G401 (cell line): Measurements from ENCODE around the gene NT5DC2. TPM values are rescaled to one million over a fixed set of nuclear protein-coding genes. Genes with fewer than 3 reads are reported as not detected.
A peak's percentile ranks its signal among the peaks of the same experiment; 100 is the strongest.
"Not testable (repeated sequence)": the region's sequence is repeated elsewhere in the genome, so short reads cannot be mapped to it uniquely, and the experiment has no call there.

Experiments
- DNase-seq: peaks from one replicate; pipeline ENCODE4 v3.0.0-alpha.2; 2015; ENCODE audit warnings: low spot score
- in situ Hi-C: cut with HindIII; loops from 2 replicates; pipeline ENCODE4 v1.10.0; 2016; ENCODE audit warnings: low sequenced_read_pairs, mixed read lengths
- total RNA-seq: library from RNA; depleted of rRNA; stranded (reverse); fragments of >200 nt; shearing (Covaris generic); gene quantifications from 2 replicates; pipeline ENCODE4 v1.2.3, GENCODE V29; 2014

Gene NT5DC2
- total RNA-seq, 1 experiment from 2014 or later = 53.2 TPM

DNA sequence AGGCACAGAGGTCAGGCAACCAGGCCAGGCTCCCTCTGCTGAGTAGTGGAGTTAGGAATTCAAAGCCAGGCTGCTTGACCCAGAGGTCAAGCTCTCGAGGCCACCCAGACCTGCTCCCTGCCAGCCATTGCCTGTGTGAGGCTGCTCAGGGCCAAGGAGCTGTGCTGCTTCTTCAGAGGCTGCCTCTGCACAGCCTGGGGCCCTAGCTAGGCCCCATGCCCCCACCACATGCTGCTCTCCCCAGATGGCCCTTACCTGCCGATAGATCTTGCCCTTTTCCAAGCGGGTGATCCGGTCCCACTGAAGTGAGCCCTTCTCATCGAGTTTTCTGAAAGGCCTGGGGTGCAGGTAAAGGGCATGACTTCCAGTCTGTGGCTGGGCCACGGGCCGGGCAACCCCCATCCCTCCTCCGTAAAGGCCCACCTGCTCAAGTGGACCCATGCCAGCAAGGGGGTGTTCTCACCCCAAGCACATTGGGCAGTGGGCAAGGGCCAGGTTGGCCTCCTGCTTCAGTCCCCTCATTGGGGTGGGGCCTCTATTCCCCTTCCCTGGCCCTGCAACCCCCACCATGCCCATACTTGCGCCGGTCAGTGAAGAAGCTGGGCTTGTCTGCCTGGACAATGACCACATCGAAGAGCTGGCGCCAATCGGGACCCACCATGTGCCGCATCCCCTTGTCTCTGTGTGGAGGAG lies 6.5 kb downstream of the NT5DC2 start:
- in situ Hi-C loops = no loop called here
- DNase-seq = no peak

DNA sequence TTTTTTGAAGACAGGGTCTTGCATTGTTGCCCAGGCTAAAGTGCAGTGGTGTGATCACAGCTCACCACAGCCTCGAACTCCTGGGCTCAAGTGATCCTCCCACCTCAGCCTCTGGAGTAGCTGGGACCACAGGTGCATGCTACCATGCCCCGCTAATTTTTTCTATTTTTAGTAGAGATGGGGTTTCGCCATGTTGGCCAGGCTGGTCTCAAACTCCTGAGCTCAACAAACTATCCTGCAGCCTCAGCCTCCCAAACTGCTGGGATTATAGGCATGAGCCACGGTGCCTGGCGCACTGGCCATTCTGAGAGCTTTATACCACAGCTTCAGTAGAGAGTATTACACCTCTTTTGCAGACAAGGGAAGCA lies 7.0 kb downstream of the NT5DC2 start:
- DNase-seq, in situ Hi-C loops: not testable (repeated sequence)

DNA sequence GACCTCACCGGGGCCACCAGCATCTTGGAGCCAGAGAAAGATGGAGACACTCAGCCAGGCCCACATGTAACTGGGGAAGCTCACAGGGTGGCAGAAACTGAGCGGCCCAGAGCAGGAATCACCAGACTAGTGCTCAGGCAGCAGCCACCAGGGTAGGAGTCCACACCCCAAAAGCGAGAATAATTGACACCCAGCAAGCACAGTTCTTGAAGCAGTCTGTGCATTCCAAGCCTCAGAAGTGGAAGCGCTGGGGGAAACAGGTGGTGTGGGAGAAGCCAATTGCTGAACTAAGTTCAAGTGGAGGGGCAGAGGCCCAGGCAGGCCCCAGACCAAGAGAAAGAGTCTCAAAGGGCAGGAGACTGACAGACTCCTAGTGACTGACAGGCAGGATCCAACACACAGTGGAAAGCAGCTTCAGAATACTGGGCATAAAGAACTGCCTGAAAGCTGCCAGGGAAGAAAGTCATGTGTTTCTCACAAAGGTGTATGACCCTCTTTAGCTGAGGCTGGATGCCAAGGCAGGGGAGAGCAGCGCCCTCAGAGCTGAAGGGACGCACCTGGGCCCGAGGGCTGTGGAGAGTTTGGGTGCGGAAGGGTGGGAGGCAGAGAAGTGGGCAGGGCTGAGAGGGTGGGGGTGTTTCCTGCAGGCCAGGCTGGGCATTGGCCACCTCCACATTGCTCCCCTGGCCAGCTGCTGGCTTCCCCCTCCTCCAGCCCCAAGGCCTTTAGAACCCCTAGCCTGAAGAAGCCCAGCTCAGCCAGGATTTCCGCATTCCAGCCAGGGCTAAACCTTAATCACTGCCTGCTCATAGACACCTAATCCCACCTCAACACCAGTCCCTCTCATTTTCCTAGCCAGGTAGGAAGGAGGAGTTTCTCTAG lies 7.7 kb downstream of the NT5DC2 start:
- in situ Hi-C loops = no loop called here
- no peak for DNase-seq

DNA sequence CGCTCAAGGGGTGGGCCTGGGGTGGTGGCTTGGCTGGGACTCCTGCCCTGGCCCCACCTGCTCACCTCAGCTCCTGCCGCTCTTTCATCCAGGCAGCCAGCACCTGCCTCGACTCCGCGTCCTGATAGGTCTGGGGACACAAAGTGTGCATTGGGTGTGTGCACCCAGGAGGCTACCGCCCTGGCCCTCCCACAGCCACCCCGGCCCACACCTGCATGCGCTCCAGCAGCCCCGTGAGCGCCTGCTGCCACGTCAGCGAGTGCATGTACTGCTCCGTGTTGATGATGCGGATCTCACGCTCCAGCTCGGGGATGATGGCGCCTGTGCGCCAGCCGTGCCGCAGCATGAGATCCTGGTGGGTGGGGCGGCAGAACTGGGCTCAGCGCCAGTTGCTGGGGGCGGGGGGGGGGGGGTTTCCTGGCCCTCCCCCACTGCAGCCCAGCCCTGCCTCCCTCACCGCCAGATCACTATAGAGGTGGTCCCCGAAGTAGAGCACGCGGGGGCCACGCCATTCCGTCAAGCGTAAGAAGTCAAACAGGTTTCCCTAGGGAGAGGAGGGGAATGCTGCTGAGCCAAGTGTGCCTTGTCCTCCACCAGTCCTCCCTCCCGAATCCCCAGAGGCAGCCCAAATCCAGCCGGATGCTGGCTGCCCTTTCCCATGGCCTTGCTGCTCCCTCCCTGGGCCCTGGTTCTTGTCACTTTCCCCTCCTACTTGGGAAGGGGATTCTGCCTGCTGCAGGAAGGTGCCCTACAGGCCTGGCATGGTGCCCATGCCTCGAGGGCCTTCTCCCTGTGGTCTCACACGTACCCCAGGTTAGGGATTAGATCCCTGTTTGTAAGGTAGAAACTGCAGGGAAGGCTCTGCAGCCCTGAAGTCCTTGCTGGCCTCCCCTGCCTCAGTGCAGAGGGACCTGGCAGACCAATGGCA lies 8.6 kb downstream of the NT5DC2 start:
- DNase-seq = no peak
- in situ Hi-C loops = no loop called here

DNA sequence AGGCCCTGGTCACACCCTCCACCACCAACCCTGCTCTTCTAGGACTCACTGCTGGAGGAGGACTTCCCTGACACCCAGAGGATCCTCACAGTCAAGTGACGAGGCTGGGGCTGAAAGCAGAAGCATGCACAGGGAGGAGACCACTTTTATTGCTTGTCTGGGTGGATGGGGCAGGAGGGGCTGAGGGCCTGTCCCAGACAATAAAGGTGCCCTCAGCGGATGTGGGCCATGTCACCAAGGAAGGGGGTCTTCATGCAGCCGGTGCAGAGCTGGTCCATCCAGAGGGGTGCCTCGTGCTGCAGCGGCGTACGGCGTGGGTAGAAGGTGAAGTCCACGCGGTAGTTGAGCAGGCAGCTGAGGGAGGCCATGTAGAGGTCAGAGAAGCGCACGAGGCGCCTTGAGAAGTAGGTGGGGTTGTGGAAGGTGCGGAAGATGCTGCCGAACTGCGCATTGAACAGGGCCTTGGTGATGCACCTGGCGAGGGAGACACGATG lies 9.4 kb downstream of the NT5DC2 start:
- in situ Hi-C loops = no loop called here
- no peak for DNase-seq

DNA sequence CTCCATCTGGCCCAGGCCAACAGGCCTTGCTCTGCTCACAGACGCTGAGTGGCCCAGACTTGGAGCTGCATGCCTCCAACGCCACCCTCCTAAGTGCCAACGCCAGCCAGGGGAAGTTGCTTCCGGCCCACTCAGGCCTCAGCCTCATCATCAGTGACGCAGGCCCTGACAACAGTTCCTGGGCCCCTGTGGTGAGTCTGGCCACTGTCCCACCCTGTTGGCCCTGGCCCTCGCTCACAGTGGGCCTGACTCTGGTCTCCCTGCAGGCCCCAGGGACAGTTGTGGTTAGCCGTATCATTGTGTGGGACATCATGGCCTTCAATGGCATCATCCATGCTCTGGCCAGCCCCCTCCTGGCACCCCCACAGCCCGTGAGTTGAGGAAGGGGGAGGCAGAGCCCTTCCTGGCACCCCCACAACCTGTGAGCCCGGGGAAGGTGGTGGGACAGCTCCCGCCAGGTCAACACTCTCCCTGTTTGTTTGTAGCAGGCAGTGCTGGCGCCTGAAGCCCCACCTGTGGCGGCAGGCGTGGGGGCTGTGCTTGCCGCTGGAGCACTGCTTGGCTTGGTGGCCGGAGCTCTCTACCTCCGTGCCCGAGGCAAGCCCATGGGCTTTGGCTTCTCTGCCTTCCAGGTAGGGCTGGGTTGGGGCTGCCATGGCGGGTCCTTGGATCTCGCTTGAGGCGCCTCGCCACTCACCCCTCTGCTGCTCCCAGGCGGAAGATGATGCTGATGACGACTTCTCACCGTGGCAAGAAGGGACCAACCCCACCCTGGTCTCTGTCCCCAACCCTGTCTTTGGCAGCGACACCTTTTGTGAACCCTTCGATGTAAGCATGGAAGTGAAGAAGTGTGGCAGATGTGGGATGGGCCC lies 10.0 kb downstream of the NT5DC2 start:
- DNase-seq = no peak

DNA sequence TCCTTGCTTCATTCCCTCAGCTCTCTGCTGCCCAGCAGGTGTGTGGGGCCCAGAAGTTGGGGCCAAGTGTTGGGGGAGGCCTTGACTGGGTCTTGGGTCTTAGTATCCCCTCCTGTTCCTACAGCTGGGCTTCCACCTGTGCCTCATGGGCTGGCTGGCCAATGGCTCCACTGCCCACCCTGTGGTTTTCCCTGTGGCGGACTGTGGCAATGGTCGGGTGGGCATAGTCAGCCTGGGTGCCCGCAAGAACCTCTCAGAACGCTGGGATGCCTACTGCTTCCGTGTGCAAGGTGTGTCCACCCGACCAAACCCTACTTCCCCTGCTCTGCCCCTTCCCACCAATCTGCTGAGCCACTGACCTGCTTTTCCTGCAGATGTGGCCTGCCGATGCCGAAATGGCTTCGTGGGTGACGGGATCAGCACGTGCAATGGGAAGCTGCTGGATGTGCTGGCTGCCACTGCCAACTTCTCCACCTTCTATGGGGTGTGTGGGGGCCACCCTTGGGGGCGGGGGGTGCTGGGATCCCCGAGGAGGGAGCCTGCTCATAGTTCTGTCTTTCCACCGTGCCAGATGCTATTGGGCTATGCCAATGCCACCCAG lies 10.9 kb downstream of the NT5DC2 start:
- DNase-seq = no peak
- in situ Hi-C loops = no loop called here

More for the DNA sequence above, 10.0 kb downstream of the NT5DC2 start:
- in situ Hi-C loops = no loop called here

DNA sequence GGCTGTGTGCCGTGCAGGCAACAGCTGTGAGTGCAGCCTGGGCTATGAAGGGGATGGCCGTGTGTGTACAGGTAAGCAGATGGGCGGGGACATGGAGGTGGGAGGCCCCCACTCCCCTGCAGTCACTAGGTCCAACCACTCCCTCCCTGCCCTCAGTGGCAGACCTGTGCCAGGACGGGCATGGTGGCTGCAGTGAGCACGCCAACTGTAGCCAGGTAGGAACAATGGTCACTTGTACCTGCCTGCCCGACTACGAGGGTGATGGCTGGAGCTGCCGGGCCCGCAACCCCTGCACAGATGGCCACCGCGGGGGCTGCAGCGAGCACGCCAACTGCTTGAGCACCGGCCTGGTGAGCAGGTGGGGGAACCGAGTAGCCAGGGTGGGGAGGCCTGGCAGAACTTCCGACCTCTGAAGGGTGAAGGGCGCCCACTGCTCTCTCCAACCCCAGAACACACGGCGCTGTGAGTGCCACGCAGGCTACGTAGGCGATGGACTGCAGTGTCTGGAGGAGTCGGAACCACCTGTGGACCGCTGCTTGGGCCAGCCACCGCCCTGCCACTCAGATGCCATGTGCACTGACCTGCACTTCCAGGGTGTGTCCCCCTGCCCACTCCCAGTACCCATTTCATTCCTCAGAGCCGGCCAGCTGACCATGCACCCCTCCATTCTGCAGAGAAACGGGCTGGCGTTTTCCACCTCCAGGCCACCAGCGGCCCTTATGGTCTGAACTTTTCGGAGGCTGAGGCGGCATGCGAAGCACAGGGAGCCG lies 11.6 kb downstream of the NT5DC2 start:
- DNase-seq = peak; percentile 61

DNA sequence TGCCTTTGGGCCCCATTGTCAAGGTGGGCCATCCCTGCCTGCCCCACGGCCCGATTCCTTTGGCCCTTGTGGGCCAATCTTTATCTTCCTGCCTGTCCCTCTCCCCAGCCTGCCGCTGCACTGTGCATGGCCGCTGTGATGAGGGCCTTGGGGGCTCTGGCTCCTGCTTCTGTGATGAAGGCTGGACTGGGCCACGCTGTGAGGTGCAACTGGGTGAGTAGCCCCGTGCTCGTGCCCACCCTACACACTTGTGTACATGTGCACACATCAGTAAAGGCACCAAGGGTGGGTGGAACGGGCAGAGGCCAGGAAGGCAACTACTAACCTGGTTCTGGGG lies 12.2 kb downstream of the NT5DC2 start:
- in situ Hi-C loops = no loop called here
- no peak for DNase-seq

More for the DNA sequence above, 11.6 kb downstream of the NT5DC2 start:
- in situ Hi-C loops = no loop called here

DNA sequence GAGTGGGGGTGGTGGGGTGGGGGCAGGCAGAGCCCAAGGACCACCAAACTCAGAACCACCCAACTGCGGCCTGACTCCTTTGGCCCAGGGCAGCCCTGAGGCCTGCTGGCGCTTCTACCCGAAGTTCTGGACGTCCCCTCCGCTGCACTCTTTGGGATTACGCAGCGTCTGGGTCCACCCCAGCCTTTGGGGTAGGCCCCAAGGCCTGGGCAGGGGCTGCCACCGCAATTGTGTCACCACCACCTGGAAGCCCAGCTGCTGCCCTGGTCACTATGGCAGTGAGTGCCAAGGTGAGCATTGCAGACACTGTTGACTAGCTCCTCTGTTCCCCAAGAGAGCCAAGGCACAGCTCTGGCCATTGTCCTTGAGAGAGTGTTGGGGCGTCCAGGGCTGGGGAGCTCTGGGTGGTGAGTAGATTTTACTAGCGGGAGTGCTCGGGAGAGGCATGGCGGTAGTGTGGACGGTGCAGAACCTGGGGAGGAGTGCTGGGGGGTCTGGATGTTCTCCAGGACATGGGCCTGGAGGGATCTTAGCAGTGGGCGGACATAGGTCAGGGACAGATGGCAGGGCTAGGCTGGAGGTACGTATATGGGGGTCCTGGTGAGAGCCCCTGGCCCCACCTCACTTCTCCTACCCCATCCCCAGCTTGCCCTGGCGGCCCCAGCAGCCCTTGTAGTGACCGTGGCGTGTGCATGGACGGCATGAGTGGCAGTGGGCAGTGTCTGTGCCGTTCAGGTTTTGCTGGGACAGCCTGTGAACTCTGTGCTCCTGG lies 12.8 kb downstream of the NT5DC2 start:
- in situ Hi-C loops = no loop called here

DNA sequence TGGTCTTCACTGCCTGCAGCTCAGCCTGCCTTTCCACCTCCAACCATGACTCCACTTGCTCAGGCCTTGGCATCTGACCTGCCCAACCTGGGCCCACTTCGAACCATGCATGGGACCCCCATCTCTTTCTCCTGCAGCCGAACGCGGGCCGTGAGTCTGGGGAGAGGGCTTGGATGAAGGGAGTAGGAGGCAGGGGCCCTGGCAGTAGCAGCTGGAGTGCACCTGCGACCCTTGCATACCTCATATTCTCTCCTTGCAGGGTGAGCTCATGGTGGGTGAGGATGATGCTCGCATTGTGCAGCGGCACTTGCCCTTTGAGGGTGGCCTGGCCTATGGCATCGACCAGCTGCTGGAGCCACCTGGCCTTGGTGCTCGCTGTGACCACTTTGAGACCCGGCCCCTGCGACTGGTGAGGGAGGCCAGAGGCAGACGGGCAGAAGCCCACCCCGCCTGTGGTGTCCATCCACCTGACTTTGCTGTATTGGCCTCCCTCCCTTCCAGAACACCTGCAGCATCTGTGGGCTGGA lies 13.5 kb downstream of the NT5DC2 start:
- DNase-seq = no peak
- in situ Hi-C loops = no loop called here

More for the DNA sequence above, 12.8 kb downstream of the NT5DC2 start:
- no peak for DNase-seq

DNA sequence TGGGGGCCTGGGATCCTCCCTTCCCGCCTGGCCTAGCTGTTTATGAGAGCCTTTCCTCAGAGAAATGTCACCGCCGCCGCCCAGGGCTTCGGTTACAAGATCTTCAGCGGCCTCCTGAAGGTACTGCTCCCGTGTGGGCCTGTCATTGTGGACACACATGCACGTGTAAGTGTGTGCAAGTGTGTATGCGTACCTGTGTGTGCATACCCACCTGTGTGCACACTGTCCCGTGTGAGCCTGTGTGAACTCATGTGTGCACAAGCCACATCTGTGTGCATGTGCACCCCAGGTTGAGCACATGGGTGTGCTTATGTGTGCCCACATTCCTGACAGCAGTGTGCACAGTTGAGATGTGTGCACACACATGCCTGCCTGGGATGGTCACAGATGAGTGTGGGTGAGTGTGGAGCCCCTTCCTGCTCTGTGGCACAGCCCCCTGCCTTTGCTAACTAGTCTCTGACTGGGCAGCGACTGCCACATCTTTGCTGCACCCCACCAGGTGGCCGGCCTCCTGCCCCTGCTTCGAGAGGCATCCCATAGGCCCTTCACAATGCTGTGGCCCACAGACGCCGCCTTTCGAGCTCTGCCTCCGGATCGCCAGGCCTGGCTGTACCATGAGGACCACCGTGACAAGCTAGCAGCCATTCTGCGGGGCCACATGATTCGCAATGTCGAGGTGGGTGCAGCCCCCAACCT lies 14.1 kb downstream of the NT5DC2 start:
- in situ Hi-C loops = no loop called here
- no peak for DNase-seq

DNA sequence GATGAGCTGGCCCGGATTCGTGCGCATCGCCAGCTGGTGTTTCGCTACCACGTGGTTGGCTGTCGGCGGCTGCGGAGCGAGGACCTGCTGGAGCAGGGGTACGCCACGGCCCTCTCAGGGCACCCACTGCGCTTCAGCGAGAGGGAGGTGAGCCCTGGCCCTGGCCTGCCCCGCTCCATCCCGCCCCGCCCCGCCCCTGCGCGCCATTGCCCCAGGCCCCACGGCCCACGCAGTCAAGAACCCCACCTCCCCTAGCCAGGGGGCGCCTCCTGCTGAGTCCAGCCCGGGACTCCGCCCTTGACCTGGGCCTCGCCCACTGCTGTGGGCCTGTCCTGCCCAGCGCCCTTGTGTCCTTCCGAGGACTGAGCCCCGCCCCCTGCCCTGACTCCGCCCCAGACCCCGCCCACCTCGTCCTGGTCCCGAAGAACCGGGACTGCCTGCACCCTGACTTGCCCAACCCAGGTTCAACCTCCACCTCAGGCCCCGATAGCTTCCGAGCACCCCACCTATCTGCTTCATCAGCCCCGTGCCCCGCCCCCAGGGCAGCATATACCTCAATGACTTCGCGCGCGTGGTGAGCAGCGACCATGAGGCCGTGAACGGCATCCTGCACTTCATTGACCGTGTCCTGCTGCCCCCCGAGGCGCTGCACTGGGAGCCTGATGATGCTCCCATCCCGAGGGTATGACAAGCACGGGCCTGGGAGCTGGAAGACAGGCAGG lies 14.8 kb downstream of the NT5DC2 start:
- in situ Hi-C loops = no loop called here
- DNase-seq = no peak

DNA sequence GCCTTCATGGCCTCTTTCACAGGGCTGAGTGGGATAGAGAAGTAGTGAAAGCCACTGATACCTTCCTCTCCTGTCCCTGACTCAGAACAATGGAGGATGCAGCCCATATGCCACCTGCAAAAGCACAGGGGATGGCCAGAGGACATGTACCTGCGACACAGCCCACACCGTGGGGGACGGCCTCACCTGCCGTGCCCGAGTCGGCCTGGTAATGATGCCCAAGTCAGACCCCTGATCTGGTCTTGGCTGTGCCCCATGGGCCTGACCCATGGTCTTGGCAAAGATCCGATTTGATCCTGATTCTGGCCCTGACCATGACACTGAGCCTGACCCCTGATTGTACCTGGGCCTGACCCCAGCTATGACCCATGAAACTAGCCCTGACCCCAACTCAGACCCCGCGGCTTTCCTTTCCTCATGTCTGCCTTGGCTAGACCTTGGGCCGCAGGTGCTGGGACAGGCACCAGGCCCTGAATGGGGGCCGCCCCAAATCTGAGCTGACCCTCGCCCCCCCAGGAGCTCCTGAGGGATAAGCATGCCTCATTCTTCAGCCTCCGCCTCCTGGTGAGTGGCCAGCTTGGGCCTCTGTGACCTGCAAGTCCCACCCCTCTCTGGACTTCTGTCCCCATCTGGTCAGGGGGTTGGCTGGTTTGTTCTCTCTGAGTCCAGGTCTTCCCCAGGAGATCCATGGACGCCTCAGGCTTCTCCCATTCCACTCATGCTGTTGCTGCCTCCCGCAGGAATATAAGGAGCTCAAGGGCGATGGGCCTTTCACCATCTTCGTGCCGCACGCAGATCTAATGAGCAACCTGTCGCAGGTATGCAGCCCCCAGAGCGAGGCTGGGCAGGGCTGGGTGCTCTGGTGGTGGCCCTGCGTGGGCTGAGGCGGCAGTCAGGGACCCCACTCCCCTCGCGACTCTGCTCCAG lies 15.6 kb downstream of the NT5DC2 start:
- no peak for DNase-seq
- in situ Hi-C loops = no loop called here
